ENCODE measurements around the gene SLCO1A2. TPM values are rescaled to one million over a fixed set of nuclear protein-coding genes. Genes with fewer than 3 reads are reported as not detected.
"Not testable (repeated sequence)": the region's sequence is repeated elsewhere in the genome, so short reads cannot be mapped to it uniquely, and the experiment has no call there.

The SLCO1A2 gene
- total RNA-seq, 1 experiment from 2014 or later = 10.3 TPM

- H3K27me3 ChIP-seq (ENCODE audit: insufficient read depth, low read length) = no peaks in the 10 kb centered on the region
- WGBS (ENCODE audit: extremely low coverage, insufficient read length, low lambda C conversion rate) = no CpG with 5 or more reads among the region's 2 CpGs
- H4K91ac ChIP-seq (ENCODE audit: insufficient read length, low read depth, low read length) = no peak overlapping the region
- no peaks in the 10 kb centered on the region for H3K23me2 ChIP-seq (ENCODE audit: insufficient read length, low read depth, low read length, poor library complexity, severe bottlenecking)
- no peak overlapping the region for H3K4ac ChIP-seq (ENCODE audit: low read depth, low read length)
- H4K8ac ChIP-seq (replicated peaks; ENCODE audit: insufficient read length, low read depth, low read length) = no peak overlapping the region
- no peak overlapping the region for H3T11ph ChIP-seq (ENCODE audit: low read length)
- Mint-ChIP-seq H3K4me3 (no peak overlapping the region), H3K9me3 (no peaks in the 10 kb centered on the region; a peak in 1 of 5 replicates), H3K27me3 (ENCODE audit: low read depth) (no peaks in the 10 kb centered on the region), H3K27ac (no peak overlapping the region; a peak in 1 of 7 replicates), H3K4me1 (peaks cover 4 to 8% of the 10 kb centered on the region in 2 experiments; a peak in 3 of 4 replicates), H3K36me3 (ENCODE audit: insufficient read depth in 1 of 3, low read depth in 3 of 3) (peaks cover 0 to 2% (median 0%) of the 10 kb centered on the region in 3 experiments; a peak in 1 of 7 replicates)
- no peak overlapping the region for H2BK5ac ChIP-seq (ENCODE audit: insufficient read length, low read length)
- no peak overlapping the region for H3K18ac ChIP-seq (ENCODE audit: insufficient read length, low read depth, low read length)
- no peak overlapping the region for H3K9ac ChIP-seq (ENCODE audit: extremely low read depth, insufficient read length, low read length)
- H3K4me2 ChIP-seq (ENCODE audit: insufficient read depth, insufficient read length, low read length) = no peak overlapping the region
- H2BK15ac ChIP-seq (ENCODE audit: low read depth, low read length) = no peak overlapping the region
- H2BK20ac ChIP-seq (ENCODE audit: low read depth, low read length, poor library complexity, severe bottlenecking) = no peak overlapping the region
- no peak overlapping the region for H2BK12ac ChIP-seq (ENCODE audit: insufficient read length, low read depth, low read length)
- no peak overlapping the region for H3K23ac ChIP-seq (ENCODE audit: insufficient read length, low read depth, low read length)
- no peaks in the 10 kb centered on the region for H4K20me1 ChIP-seq (ENCODE audit: control insufficient read depth, insufficient read depth, insufficient read length)
- no peaks in the 10 kb centered on the region for H3K79me2 ChIP-seq (ENCODE audit: insufficient read depth, low read length)
- no peak for DNase-seq
- no peak overlapping the region for H2AK5ac ChIP-seq (ENCODE audit: insufficient read length, low read length)
- H3K79me1 ChIP-seq (ENCODE audit: insufficient read depth, low read depth, low read length, poor library complexity, severe bottlenecking) = no peaks in the 10 kb centered on the region
- H2BK120ac ChIP-seq (ENCODE audit: low read depth, low read length, poor library complexity, severe bottlenecking) = no peak overlapping the region
- no peak overlapping the region for H3K56ac ChIP-seq (ENCODE audit: insufficient read length, low read depth, low read length)
- H2AFZ ChIP-seq (ENCODE audit: low read length) = no peak overlapping the region
- H3K9me3 ChIP-seq (ENCODE audit: control insufficient read depth, low read depth, low read length) = no peaks in the 10 kb centered on the region
- TF ChIP-seq, protein P1, sequence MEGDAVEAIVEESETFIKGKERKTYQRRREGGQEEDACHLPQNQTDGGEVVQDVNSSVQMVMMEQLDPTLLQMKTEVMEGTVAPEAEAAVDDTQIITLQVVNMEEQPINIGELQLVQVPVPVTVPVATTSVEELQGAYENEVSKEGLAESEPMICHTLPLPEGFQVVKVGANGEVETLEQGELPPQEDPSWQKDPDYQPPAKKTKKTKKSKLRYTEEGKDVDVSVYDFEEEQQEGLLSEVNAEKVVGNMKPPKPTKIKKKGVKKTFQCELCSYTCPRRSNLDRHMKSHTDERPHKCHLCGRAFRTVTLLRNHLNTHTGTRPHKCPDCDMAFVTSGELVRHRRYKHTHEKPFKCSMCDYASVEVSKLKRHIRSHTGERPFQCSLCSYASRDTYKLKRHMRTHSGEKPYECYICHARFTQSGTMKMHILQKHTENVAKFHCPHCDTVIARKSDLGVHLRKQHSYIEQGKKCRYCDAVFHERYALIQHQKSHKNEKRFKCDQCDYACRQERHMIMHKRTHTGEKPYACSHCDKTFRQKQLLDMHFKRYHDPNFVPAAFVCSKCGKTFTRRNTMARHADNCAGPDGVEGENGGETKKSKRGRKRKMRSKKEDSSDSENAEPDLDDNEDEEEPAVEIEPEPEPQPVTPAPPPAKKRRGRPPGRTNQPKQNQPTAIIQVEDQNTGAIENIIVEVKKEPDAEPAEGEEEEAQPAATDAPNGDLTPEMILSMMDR (conservative IDR thresholded peaks at IDR 0.05) = no peak
- H3K14ac ChIP-seq (ENCODE audit: insufficient read depth, low read length) = no peak overlapping the region
- peaks cover 3% of the 10 kb centered on the region; the same call in 1 of the 2 replicates for H3K4me1 ChIP-seq (ENCODE audit: insufficient read depth, low read length)
- no peak overlapping the region for H4K5ac ChIP-seq (ENCODE audit: insufficient read length, low read depth, low read length)
- H3K27ac ChIP-seq (ENCODE audit: insufficient read length, low read depth, low read length) = no peak overlapping the region
These were observed 49.5 kb upstream of the SLCO1A2 start for GRCh38 chr12:21384261-21384660.

DNA sequence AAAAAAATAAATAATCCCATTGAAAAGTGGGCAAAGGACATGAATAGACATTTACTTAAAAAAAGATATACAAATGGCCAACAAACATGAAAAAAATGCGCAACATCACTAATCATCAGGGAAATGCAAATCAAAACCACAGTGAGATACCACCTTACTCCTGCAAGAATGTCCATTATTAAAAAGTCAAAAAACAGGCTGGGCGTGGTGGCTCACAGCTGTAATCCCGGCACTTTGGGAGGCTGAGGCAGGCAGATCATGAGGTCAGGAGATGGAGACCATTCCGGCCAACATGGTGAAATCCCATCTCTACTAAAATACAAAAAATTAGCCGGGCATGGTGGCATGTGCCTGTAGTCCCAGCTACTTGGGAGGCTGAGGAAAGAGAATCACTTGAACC lies 46.6 kb upstream of the SLCO1A2 start:
- H3K14ac ChIP-seq (ENCODE audit: insufficient read depth, low read length); H3K27me3 Mint-ChIP-seq (ENCODE audit: low read depth); H3K4me3 Mint-ChIP-seq; H3K9ac ChIP-seq (ENCODE audit: extremely low read depth, insufficient read length, low read length); H4K20me1 ChIP-seq (ENCODE audit: control insufficient read depth, insufficient read depth, insufficient read length); H4K5ac ChIP-seq (ENCODE audit: insufficient read length, low read depth, low read length); H4K91ac ChIP-seq (ENCODE audit: insufficient read length, low read depth, low read length); H3K36me3 Mint-ChIP-seq (ENCODE audit: insufficient read depth in 1 of 3, low read depth in 3 of 3); H3K9me3 Mint-ChIP-seq; H2AK5ac ChIP-seq (ENCODE audit: insufficient read length, low read length); H3T11ph ChIP-seq (ENCODE audit: low read length); H2BK120ac ChIP-seq (ENCODE audit: low read depth, low read length, poor library complexity, severe bottlenecking); H2BK15ac ChIP-seq (ENCODE audit: low read depth, low read length); H2AFZ ChIP-seq (ENCODE audit: low read length); H3K4me1 ChIP-seq (ENCODE audit: insufficient read depth, low read length); H3K4me2 ChIP-seq (ENCODE audit: insufficient read depth, insufficient read length, low read length); H3K56ac ChIP-seq (ENCODE audit: insufficient read length, low read depth, low read length); H3K27ac ChIP-seq (ENCODE audit: insufficient read length, low read depth, low read length); H3K23ac ChIP-seq (ENCODE audit: insufficient read length, low read depth, low read length); H3K18ac ChIP-seq (ENCODE audit: insufficient read length, low read depth, low read length); H3K4me1 Mint-ChIP-seq; H2BK12ac ChIP-seq (ENCODE audit: insufficient read length, low read depth, low read length); H2BK5ac ChIP-seq (ENCODE audit: insufficient read length, low read length); DNase-seq; H3K79me2 ChIP-seq (ENCODE audit: insufficient read depth, low read length); H3K27me3 ChIP-seq (ENCODE audit: insufficient read depth, low read length); H3K79me1 ChIP-seq (ENCODE audit: insufficient read depth, low read depth, low read length, poor library complexity, severe bottlenecking); H3K23me2 ChIP-seq (ENCODE audit: insufficient read length, low read depth, low read length, poor library complexity, severe bottlenecking); H3K4ac ChIP-seq (ENCODE audit: low read depth, low read length); H4K8ac ChIP-seq (replicated peaks; ENCODE audit: insufficient read length, low read depth, low read length); H2BK20ac ChIP-seq (ENCODE audit: low read depth, low read length, poor library complexity, severe bottlenecking); H3K27ac Mint-ChIP-seq; H3K9me3 ChIP-seq (ENCODE audit: control insufficient read depth, low read depth, low read length): not testable (repeated sequence)
- no CpG with 5 or more reads among the region's 5 CpGs for WGBS (ENCODE audit: extremely low coverage, insufficient read length, low lambda C conversion rate)

Data from H9 (cell line).